K562 (cell line): ENCODE data around the gene NFIL3. TPM values are rescaled to one million over a fixed set of nuclear protein-coding genes. Genes with fewer than 3 reads are reported as not detected.

Experiments used
- BRD4 ChIP-seq: fragments of 200-600 bp; sonication (generic); IDR thresholded peaks from 2 replicates; pipeline ENCODE4 v1.6.1; 2017; ENCODE audit warnings: inconsistent platforms
- CHD4 ChIP-seq: fragments of 200-600 bp; sonication (generic); IDR thresholded peaks from 3 replicates; pipeline ENCODE4 v1.6.1; 2012; ENCODE audit warnings: low read depth, mild to moderate bottlenecking, mixed read lengths, low read length, inconsistent platforms; ENCODE audit not compliant: insufficient read depth, insufficient replicate concordance, poor library complexity, severe bottlenecking
- ESRRB ChIP-seq: fragments of 250-450 bp; sonication (Bioruptor Pico); IDR thresholded peaks from 2 replicates; pipeline ENCODE4 v1.5.0; 2020; ENCODE audit warnings: mild to moderate bottlenecking, moderate library complexity, borderline replicate concordance
- ETV5 ChIP-seq: sonication (generic); formaldehyde crosslinking; IDR thresholded peaks from 2 replicates; pipeline ENCODE4 v1.4.0; 2020; ENCODE audit warnings: low read depth, mild to moderate bottlenecking, missing genetic modification reagents
- HLTF ChIP-seq: fragments of 450-650 bp; IDR thresholded peaks from 2 replicates; pipeline ENCODE4 v1.6.1; 2016
- MCM3 ChIP-seq: fragments of 450-650 bp; IDR thresholded peaks from 2 replicates; pipeline ENCODE4 v1.6.1; 2016
- MEIS2 ChIP-seq: fragments of 450-650 bp; IDR thresholded peaks from 2 replicates; pipeline ENCODE4 v1.6.1; 2014; ENCODE audit warnings: mild to moderate bottlenecking; ENCODE audit not compliant: partially characterized antibody
- NCOA6 ChIP-seq: fragments of 450-650 bp; IDR thresholded peaks from 2 replicates; pipeline ENCODE4 v1.6.1; 2017; ENCODE audit warnings: mild to moderate bottlenecking
- NFYB ChIP-seq: IDR thresholded peaks from 2 replicates; pipeline ENCODE4 v1.6.1; 2011; ENCODE audit warnings: mild to moderate bottlenecking, moderate library complexity; ENCODE audit not compliant: insufficient read length; ENCODE audit errors: extremely low read depth
- NR1H2 ChIP-seq: sonication (generic); formaldehyde crosslinking; IDR thresholded peaks from 2 replicates; pipeline ENCODE4 v1.4.0; 2020; ENCODE audit warnings: mild to moderate bottlenecking, missing genetic modification reagents
- RBFOX2 ChIP-seq: fragments of 200-400 bp; formaldehyde crosslinking; IDR thresholded peaks from 2 replicates; pipeline ENCODE4 v1.6.1; 2017; ENCODE audit warnings: low read depth, mild to moderate bottlenecking, low read length, moderate library complexity
- SMAD1 ChIP-seq: fragments of 150-350 bp; IDR thresholded peaks from 2 replicates; pipeline ENCODE4 v1.6.1; 2014; ENCODE audit warnings: low read length, low read depth; ENCODE audit not compliant: partially characterized antibody
- SNRNP70 ChIP-seq: fragments of 200-400 bp; formaldehyde crosslinking; optimal IDR thresholded peaks from 2 replicates; pipeline ENCODE3; 2017; ENCODE audit warnings: low read depth, low read length
- TCF7 ChIP-seq: sonication (generic); IDR thresholded peaks from 2 replicates; pipeline ENCODE4 v1.6.1; 2016; ENCODE audit warnings: antibody characterized with exemption, borderline replicate concordance
- TEAD4 ChIP-seq, 2 experiments: sonication (generic) in 1 of 2; formaldehyde crosslinking in 1 of 2; IDR thresholded peaks; 2 replicates each; pipeline versions ENCODE4 v1.6.1 to v1.8.0; 2012 to 2022; ENCODE audit warnings: borderline replicate concordance in 1 of 2, inconsistent platforms in 1 of 2, low read length in 1 of 2, mild to moderate bottlenecking in 1 of 2, missing genetic modification reagents in 1 of 2
- THRAP3 ChIP-seq: fragments of 450-650 bp; IDR thresholded peaks from 2 replicates; pipeline ENCODE4 v1.6.1; 2016; ENCODE audit warnings: mild to moderate bottlenecking, inconsistent platforms, borderline replicate concordance
- TRIM24 ChIP-seq, 2 experiments: fragments of 450-650 bp; IDR thresholded peaks; 2 replicates each; pipeline ENCODE4 v1.6.1; 2016
- VEZF1 ChIP-seq: fragments of 200-800 bp; sonication (Bioruptor generic); IDR thresholded peaks from 2 replicates; pipeline ENCODE4 v1.6.1; 2017; ENCODE audit warnings: missing genetic modification characterization, missing compliant biosample characterization
- ZKSCAN1 ChIP-seq: fragments of 150-350 bp; IDR thresholded peaks from 2 replicates; pipeline ENCODE4 v1.6.1; 2016; ENCODE audit warnings: low read depth, low read length
- ZNF407 ChIP-seq: fragments of 450-650 bp; IDR thresholded peaks from 2 replicates; pipeline ENCODE4 v1.6.1; 2016; ENCODE audit warnings: low read depth
- ZNF695 ChIP-seq: fragments of 450-650 bp; formaldehyde crosslinking; IDR thresholded peaks from 2 replicates; pipeline ENCODE4 v1.4.0; 2020; ENCODE audit warnings: mild to moderate bottlenecking, moderate library complexity
- polyA plus RNA-seq, 8 experiments: library from polyadenylated mRNA; depleted of rRNA in 4 of 8; stranded (reverse) in 5 of 8; unstranded in 3 of 8; fragments of >200 nt; fragmentation: Nextera tagmentation in 2 of 8; fragmentation: Illumina TruSeq in 1 of 8; extraction: Ambion mirVana in 2 of 8; extraction: Trizol in 1 of 8; gene quantifications; 2 replicates each; pipeline versions ENCODE4 v1.2.1 to v1.2.3, GENCODE V29; 2011 to 2014; ENCODE audit warnings: inconsistent platforms in 1 of 8, missing spikeins in 1 of 8
- total RNA-seq, 7 experiments: library from RNA; depleted of rRNA in 6 of 7; stranded (reverse); fragments of >200 nt in 6 of 7; fragmentation: Illumina TruSeq in 2 of 7; extraction: Trizol in 2 of 7; gene quantifications; 2 replicates each; pipeline versions ENCODE4 v1.2.1 to v1.2.3, GENCODE V29; 2011 to 2021; ENCODE audit warnings: low replicate concordance in 1 of 7

The NFIL3 gene
- total and polyA plus RNA-seq, 9 of the 15 experiments (the other 6 are each of a cell fraction or from before 2014, with no cell fraction given): 3.2 to 16.1 (median 9.3) TPM

- TF ChIP-seq NFYB: peak; percentile 79
- TF ChIP-seq ZKSCAN1: no peak
- no peak for TF ChIP-seq BRD4
- no peak for TF ChIP-seq HLTF
- no peak for TF ChIP-seq MCM3
- no peak for TF ChIP-seq SMAD1
- no peak for TF ChIP-seq NR1H2 (CRISPR knock-in tag)
- TF ChIP-seq ZNF695 (CRISPR knock-in tag): no peak
- no peak for TF ChIP-seq SNRNP70
- peak; percentile 75 for TF ChIP-seq NCOA6
- peak; percentile 85 for TF ChIP-seq RBFOX2
- TF ChIP-seq ESRRB (CRISPR knock-in tag): no peak
- no peak for TF ChIP-seq TRIM24 (IDR thresholded peaks at IDR 0.05)
- no peak for TF ChIP-seq THRAP3
- no peak for TF ChIP-seq ZNF407
- no peak for TF ChIP-seq TEAD4 (IDR thresholded peaks at IDR 0.05; ENCODE audit: low read length)
- TF ChIP-seq TEAD4 (CRISPR knock-in tag; IDR thresholded peaks at IDR 0.05; ENCODE audit: borderline replicate concordance): no peak
- TF ChIP-seq VEZF1: peak; percentile 19; the same call in 1 of the 2 replicates
- 0 out of 2 replicates have a peak, but pooled peaks have one; percentile 8 for TF ChIP-seq TCF7
- TF ChIP-seq ETV5: no peak
- no peak for TF ChIP-seq MEIS2
- TF ChIP-seq CHD4: no peak
These were observed at the start of gene NFIL3 (continued) for GRCh38 chr9:91423785-91424402.
